ENCODE measurements around the gene STARD7. TPM values are rescaled to one million over a fixed set of nuclear protein-coding genes. Genes with fewer than 3 reads are reported as not detected.

Gene STARD7
- total and polyA plus RNA-seq, 2 of the 13 experiments (the other 11 are each of a cell fraction or from before 2014, with no cell fraction given): 88.2 to 300 TPM

GRCh38 chr2:96251721-96252292 lies 43.2 kb upstream of the STARD7 start (continued):
- TF ChIP-seq, protein P1, sequence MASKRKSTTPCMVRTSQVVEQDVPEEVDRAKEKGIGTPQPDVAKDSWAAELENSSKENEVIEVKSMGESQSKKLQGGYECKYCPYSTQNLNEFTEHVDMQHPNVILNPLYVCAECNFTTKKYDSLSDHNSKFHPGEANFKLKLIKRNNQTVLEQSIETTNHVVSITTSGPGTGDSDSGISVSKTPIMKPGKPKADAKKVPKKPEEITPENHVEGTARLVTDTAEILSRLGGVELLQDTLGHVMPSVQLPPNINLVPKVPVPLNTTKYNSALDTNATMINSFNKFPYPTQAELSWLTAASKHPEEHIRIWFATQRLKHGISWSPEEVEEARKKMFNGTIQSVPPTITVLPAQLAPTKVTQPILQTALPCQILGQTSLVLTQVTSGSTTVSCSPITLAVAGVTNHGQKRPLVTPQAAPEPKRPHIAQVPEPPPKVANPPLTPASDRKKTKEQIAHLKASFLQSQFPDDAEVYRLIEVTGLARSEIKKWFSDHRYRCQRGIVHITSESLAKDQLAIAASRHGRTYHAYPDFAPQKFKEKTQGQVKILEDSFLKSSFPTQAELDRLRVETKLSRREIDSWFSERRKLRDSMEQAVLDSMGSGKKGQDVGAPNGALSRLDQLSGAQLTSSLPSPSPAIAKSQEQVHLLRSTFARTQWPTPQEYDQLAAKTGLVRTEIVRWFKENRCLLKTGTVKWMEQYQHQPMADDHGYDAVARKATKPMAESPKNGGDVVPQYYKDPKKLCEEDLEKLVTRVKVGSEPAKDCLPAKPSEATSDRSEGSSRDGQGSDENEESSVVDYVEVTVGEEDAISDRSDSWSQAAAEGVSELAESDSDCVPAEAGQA (IDR thresholded peaks at IDR 0.05; ENCODE audit: low read depth): no peak
- TF ChIP-seq, protein P1 (CRISPR knock-in tag; IDR thresholded peaks at IDR 0.05; ENCODE audit: borderline replicate concordance): no peak
- TF ChIP-seq, protein P2, sequence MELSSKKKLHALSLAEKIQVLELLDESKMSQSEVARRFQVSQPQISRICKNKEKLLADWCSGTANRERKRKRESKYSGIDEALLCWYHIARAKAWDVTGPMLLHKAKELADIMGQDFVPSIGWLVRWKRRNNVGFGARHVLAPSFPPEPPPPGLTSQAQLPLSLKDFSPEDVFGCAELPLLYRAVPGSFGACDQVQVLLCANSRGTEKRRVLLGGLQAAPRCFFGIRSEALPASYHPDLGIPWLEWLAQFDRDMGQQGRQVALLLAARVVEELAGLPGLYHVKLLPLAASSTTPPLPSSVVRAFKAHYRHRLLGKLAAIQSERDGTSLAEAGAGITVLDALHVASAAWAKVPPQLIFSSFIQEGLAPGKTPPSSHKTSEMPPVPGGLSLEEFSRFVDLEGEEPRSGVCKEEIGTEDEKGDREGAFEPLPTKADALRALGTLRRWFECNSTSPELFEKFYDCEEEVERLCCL (CRISPR knock-in tag; IDR thresholded peaks at IDR 0.05; ENCODE audit: borderline replicate concordance): no peak
- no peak for TF ChIP-seq ZNF430 (CRISPR knock-in tag; IDR thresholded peaks at IDR 0.05)
- TF ChIP-seq, protein P3, sequence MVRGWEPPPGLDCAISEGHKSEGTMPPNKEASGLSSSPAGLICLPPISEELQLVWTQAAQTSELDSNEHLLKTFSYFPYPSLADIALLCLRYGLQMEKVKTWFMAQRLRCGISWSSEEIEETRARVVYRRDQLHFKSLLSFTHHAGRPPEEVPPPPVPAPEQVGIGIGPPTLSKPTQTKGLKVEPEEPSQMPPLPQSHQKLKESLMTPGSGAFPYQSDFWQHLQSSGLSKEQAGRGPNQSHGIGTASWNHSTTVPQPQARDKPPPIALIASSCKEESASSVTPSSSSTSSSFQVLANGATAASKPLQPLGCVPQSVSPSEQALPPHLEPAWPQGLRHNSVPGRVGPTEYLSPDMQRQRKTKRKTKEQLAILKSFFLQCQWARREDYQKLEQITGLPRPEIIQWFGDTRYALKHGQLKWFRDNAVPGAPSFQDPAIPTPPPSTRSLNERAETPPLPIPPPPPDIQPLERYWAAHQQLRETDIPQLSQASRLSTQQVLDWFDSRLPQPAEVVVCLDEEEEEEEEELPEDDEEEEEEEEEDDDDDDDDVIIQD (CRISPR knock-in tag; IDR thresholded peaks at IDR 0.05; ENCODE audit: low read depth): no peak
- TF ChIP-seq RFXANK (CRISPR knock-in tag; IDR thresholded peaks at IDR 0.05): no peak
- 0 out of 2 replicates have a peak, but pooled peaks have one; percentile 14 for TF ChIP-seq ZNF275 (CRISPR knock-in tag; IDR thresholded peaks at IDR 0.05; ENCODE audit: borderline replicate concordance)
- TF ChIP-seq NFKB2 (CRISPR knock-in tag; IDR thresholded peaks at IDR 0.05; ENCODE audit: borderline replicate concordance): peak; percentile 37; the same call in 1 of the 2 replicates
- TF ChIP-seq TBX3 (IDR thresholded peaks at IDR 0.05; ENCODE audit: borderline replicate concordance): no peak
- peak; percentile 50; the same call in 1 of the 2 replicates for TF ChIP-seq ZNF232 (CRISPR knock-in tag; IDR thresholded peaks at IDR 0.05; ENCODE audit: borderline replicate concordance)
- TF ChIP-seq ZNF12 (CRISPR knock-in tag; IDR thresholded peaks at IDR 0.05): peak; percentile 34; the same call in 1 of the 2 replicates
- TF ChIP-seq ZNF792 (CRISPR knock-in tag; IDR thresholded peaks at IDR 0.05): peak; percentile 27; the same call in 1 of the 2 replicates
- no peak for TF ChIP-seq AKNA (CRISPR knock-in tag; IDR thresholded peaks at IDR 0.05; ENCODE audit: borderline replicate concordance)
- TF ChIP-seq ZNF24 (IDR thresholded peaks at IDR 0.05): 0 out of 2 replicates have a peak, but pooled peaks have one; percentile 51
